Thyroid gland (tissue), 4 donors: ENCODE measurements around the gene FERMT3. TPM values are rescaled to one million over a fixed set of nuclear protein-coding genes. Genes with fewer than 3 reads are reported as not detected.

Source experiments
- DNase-seq, 2 donors: peaks; one replicate each; pipeline ENCODE4 v3.0.0-alpha.2; 2019
- H3K27ac ChIP-seq, 3 donors: fragments of 200-600 bp; sonication (generic); 1 replicate in 2 of 3; 2 replicates in 1 of 3; pipeline ENCODE4 v1.5.1; 2016 to 2019; ENCODE audit warnings: mild to moderate bottlenecking in 1 of 3, moderate library complexity in 1 of 3
- H3K27me3 ChIP-seq: fragments of 200-600 bp; sonication (generic); one replicate; pipeline ENCODE4 v1.5.1; 2019
- H3K36me3 ChIP-seq, 2 donors: fragments of 200-600 bp; sonication (generic); one replicate each; pipeline ENCODE4 v1.5.1; 2016 to 2019
- H3K4me1 ChIP-seq, 2 donors: fragments of 200-600 bp; sonication (generic); one replicate each; pipeline ENCODE4 v1.5.1; 2017 to 2019
- H3K4me3 ChIP-seq, 3 donors: fragments of 200-600 bp; sonication (generic); replicated peaks in 1 of 3; 1 replicate in 2 of 3; 2 replicates in 1 of 3; pipeline ENCODE4 v1.5.1; 2016; ENCODE audit warnings: mild to moderate bottlenecking in 1 of 3
- H3K9me3 ChIP-seq: fragments of 200-600 bp; sonication (generic); one replicate; pipeline ENCODE4 v1.5.1; 2017
- POLR2A ChIP-seq, 2 donors: fragments of 450-650 bp; IDR thresholded peaks; one replicate each; pipeline ENCODE4 v1.6.1; 2017; ENCODE audit warnings: antibody characterized with exemption in 2 of 2, mild to moderate bottlenecking in 2 of 2, moderate library complexity in 1 of 2
- WGBS, 2 donors: methylation state at CpG; one replicate each; pipeline ENCODE4 v1.1.5; 2017; 5-methylcytosine and 5-hydroxymethylcytosine counted together
- intact Hi-C: fragments of 100-400 bp; cut with DNase I; formaldehyde crosslinking; loops from one replicate; pipeline ENCODE4 v1.15.1; 2023
- total RNA-seq, 4 donors: library from RNA; depleted of rRNA; stranded (reverse); fragments of >200 nt; gene quantifications; one replicate each; pipeline ENCODE4 v1.2.3, GENCODE V29; 2016
- TF ChIP-seq, protein P1 (sequence below), 6 experiments: fragments of 200-600 bp in 3 of 6; fragments of 450-650 bp in 3 of 6; sonication (generic) in 3 of 6; IDR thresholded peaks; one replicate each; pipeline ENCODE4 v1.5.1; 2016 to 2019; ENCODE audit warnings: antibody characterized with exemption in 6 of 6, mild to moderate bottlenecking in 2 of 6, inconsistent platforms in 1 of 6, moderate library complexity in 1 of 6

FERMT3 gene
- total RNA-seq, 4 donors from 2014 or later, result 7.6 to 13.9 (median 10.8) TPM

- H3K4me1 ChIP-seq, result peaks cover 45 to 64% of the 10 kb centered on the region in 2 donors
- 1% methylated on average over 28 to 33 of the region's 62 CpGs for WGBS, 2 donors
These were observed 23.9 kb downstream of the FERMT3 start, which contains the start of gene DNAJC4 for GRCh38 chr11:64230171-64230984. Gene DNAJC4, plus strand, starts transcription at chr11:64230548. Its CDS starts 307 bp downstream, at chr11:64230855.

GRCh38 chr11:64230985-64231365 is 24.5 kb downstream of the FERMT3 start:
- intact Hi-C loops, result no loop called here
- H3K27me3 ChIP-seq, result no peaks in the 10 kb centered on the region
- no peaks in the 10 kb centered on the region for H3K36me3 ChIP-seq
- H3K4me3 ChIP-seq, result peak overlapping the region; percentile 54 to 83 (median 74)
- peaks cover 46 to 69% of the 10 kb centered on the region in 2 donors for H3K4me1 ChIP-seq
- DNase-seq, result no peak
- WGBS, 2 donors, result 1 to 8% methylated on average over 8 of the region's 8 CpGs
- no peak for TF ChIP-seq POLR2A (IDR thresholded peaks at IDR 0.05)
- TF ChIP-seq, protein P1, sequence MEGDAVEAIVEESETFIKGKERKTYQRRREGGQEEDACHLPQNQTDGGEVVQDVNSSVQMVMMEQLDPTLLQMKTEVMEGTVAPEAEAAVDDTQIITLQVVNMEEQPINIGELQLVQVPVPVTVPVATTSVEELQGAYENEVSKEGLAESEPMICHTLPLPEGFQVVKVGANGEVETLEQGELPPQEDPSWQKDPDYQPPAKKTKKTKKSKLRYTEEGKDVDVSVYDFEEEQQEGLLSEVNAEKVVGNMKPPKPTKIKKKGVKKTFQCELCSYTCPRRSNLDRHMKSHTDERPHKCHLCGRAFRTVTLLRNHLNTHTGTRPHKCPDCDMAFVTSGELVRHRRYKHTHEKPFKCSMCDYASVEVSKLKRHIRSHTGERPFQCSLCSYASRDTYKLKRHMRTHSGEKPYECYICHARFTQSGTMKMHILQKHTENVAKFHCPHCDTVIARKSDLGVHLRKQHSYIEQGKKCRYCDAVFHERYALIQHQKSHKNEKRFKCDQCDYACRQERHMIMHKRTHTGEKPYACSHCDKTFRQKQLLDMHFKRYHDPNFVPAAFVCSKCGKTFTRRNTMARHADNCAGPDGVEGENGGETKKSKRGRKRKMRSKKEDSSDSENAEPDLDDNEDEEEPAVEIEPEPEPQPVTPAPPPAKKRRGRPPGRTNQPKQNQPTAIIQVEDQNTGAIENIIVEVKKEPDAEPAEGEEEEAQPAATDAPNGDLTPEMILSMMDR (IDR thresholded peaks at IDR 0.05), result no peak
- peak overlapping the region; percentile 72 to 90 (median 79) for H3K27ac ChIP-seq
- H3K9me3 ChIP-seq, result no peaks in the 10 kb centered on the region

More at GRCh38 chr11:64230171-64230984, 23.9 kb downstream of the FERMT3 start, which contains the start of gene DNAJC4:
- intact Hi-C loops, result no loop called here
- Histone ChIP-seq H3K36me3 (no peaks in the 10 kb centered on the region), H3K9me3 (no peaks in the 10 kb centered on the region), H3K4me3 (peak within 1 kb of the TSS; percentile 54 to 83 (median 74)), H3K27me3 (no peaks in the 10 kb centered on the region), H3K27ac (peak within 1 kb of the TSS; percentile 72 to 90 (median 79))
- TF ChIP-seq, protein P1 (IDR thresholded peaks at IDR 0.05), result no peak
- TF ChIP-seq POLR2A (IDR thresholded peaks at IDR 0.05), result peak in 1 of 2 donors; percentile 75
- peak; percentile 96 to 97 for DNase-seq

DNA sequence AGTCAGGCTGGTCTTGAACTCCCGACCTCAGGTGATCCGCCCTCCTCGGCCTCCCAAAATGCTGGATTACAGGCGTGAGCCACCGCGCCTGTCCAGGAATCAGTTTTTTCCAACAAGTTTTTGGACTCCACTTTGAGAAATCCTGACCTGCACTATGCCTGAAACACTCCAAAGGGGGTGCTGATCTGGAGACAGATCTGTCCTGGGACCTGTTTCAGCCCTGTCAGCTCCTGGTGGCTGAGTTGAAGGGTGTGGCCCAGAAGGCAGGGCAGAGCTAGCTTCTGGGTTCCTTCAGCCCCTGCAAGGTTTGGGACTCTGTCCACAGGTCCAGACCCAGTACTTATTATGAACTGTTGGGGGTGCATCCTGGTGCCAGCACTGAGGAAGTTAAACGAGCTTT is 25.0 kb downstream of the FERMT3 start:
- Histone ChIP-seq H3K4me1 (peaks cover 44 to 70% of the 10 kb centered on the region in 2 donors), H3K4me3 (peak overlapping the region in 1 of 3 donors; percentile 54), H3K36me3 (no peaks in the 10 kb centered on the region), H3K27ac (peak overlapping the region in 1 of 3 donors; percentile 17), H3K27me3 (no peaks in the 10 kb centered on the region), H3K9me3 (no peaks in the 10 kb centered on the region)
- WGBS, 2 donors, result 82 to 87% methylated on average over 6 to 7 of the region's 7 CpGs
- intact Hi-C loops, result no loop called here
- TF ChIP-seq POLR2A (IDR thresholded peaks at IDR 0.05), result no peak
- DNase-seq, result no peak

- intact Hi-C loops, result no loop called here
- 69 to 76% methylated on average over 15 of the region's 15 CpGs for WGBS, 2 donors
These were observed 25.9 kb downstream of the FERMT3 start for GRCh38 chr11:64232182-64232966.

GRCh38 chr11:64232967-64233315 is 26.4 kb downstream of the FERMT3 start:
- intact Hi-C loops, result no loop called here
- TF ChIP-seq, protein P1 (IDR thresholded peaks at IDR 0.05), result no peak
- TF ChIP-seq POLR2A (IDR thresholded peaks at IDR 0.05), result no peak
- Histone ChIP-seq H3K36me3 (peaks cover 7% of the 10 kb centered on the region in 2 donors), H3K27me3 (no peaks in the 10 kb centered on the region), H3K4me1 (peaks cover 34 to 56% of the 10 kb centered on the region in 2 donors), H3K27ac (no peak overlapping the region), H3K4me3 (no peak overlapping the region), H3K9me3 (no peaks in the 10 kb centered on the region)
- 83 to 87% methylated on average over 8 of the region's 8 CpGs for WGBS, 2 donors
- no peak for DNase-seq

More at GRCh38 chr11:64232182-64232966, 25.9 kb downstream of the FERMT3 start:
- H3K27ac ChIP-seq, result peak overlapping the region in 1 of 3 donors; percentile 17
- peak in 1 of 2 donors; percentile 34 for DNase-seq
- no peak overlapping the region for H3K4me3 ChIP-seq
- H3K9me3 ChIP-seq, result no peaks in the 10 kb centered on the region
- peaks cover under 1 to 1% of the 10 kb centered on the region in 2 donors for H3K36me3 ChIP-seq
- no peaks in the 10 kb centered on the region for H3K27me3 ChIP-seq
- TF ChIP-seq POLR2A (IDR thresholded peaks at IDR 0.05), result no peak
- TF ChIP-seq, protein P1 (IDR thresholded peaks at IDR 0.05), result no peak
- peaks cover 36 to 62% of the 10 kb centered on the region in 2 donors for H3K4me1 ChIP-seq
